NCI-H2227 (cell line): Measurements from ENCODE around the gene MEPCE.

Source experiments
- DNase-seq: peaks from one replicate; lab custom pipeline; 2025; ENCODE audit not compliant: unreplicated experiment; lab: John Stamatoyannopoulos, UW

The MEPCE gene

DNA sequence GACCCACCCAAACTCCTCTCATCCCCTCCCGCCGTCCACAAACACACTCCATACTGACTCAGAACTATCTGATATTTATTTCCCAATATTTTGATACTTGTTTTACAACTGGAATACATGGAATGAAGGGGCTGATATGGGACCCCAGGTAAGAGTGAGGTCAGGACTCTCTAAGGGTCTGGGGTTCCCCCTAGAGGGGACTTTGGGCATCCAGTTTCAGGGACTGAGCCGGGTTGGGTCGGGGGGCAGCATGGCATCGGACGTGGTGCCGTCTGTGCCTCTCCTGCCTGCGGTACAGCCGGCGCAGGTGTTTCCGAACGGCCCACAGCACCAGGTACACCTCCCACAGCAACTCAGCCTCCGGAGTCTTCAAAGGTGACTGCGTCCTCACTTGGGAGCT, 26.9 kb downstream of the MEPCE start:
- no peak for DNase-seq

DNA sequence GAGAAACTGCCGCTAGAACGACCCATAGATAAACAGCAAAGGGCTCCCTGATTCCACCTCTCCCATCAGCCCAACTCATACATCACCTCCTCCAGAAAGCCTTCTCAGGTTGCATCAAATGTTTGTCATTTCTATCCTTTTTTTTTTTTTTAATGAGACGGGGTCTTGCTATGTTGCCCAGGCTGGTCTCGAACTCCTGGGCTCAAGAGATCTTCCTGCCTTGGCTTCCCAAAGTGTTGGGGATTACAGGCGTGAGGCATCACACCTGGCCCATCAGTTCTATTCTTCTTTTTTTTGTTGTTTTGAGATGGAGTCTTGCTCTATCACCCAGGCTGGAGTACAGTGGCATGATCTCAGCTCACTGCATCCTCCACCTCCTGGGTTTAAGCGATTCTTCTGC, 27.4 kb downstream of the MEPCE start:
- no peak for DNase-seq

DNA sequence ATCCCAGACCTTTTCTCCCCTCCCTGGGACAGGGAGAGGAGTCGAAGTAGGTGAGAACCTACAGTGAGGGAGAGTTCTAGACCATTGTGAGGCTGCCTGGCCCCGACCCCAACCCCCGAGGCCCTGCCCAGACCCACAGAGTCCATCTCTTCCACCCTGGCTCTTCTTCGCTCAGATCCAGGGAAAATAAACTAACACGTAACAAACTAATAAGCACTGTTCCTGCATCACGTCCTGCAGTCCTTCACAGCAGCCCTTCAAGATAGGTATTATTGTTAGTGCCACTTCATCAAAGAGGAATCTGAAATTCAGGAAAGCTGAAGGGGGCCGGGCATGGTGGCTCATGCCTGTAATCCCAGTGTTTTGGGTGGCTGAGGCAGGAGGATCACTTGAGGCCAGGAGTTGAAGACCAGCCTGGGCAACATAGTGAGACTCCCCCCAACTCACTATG, 34.6 kb downstream of the MEPCE start, which contains the start of gene SPACDR:
TSS of gene SPACDR (minus strand) at position 51 of the 451 bp plus-strand sequence. CDS start 235 bp downstream, outside the sequence.
- no peak for DNase-seq

DNA sequence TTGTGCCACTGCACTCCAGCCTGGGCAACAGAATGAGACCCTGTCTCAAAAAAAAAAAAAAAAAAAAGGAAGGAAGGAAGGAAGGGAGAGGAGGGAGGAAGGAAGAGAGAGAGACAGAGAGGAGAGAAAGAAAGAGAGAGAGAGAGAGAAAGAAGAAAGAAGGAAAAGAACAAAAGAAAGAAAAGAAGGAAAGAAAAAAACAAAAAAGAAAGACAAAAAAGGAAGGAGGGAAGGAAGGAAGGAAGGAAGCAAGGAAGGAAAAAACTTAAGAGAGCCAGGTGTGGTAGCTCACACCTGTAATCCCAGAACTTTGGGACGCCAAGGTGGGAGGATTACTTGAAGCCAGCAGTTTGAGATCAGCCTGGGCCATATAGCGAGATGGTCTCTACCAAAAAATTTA, 35.2 kb downstream of the MEPCE start:
- DNase-seq = no peak

DNA sequence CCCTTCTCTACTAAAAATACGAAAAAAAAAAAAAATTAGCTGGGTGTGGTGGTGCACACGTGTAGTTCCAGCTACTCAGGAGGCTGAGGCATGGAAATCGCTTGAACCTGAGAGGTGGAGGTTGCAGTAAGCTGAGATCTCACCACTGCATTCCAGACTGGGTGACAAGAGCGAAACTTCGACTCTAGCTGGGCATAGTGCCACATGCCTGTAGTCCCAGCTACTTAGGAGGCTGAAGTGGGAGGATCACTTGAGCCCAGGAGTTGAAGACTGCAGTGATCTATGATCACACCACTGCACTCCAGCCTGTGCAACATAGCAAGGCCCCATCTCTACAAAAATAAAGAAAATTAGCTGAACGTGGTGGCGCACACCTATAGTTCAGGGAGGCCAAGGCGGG, 35.7 kb downstream of the MEPCE start:
- DNase-seq = no peak

DNA sequence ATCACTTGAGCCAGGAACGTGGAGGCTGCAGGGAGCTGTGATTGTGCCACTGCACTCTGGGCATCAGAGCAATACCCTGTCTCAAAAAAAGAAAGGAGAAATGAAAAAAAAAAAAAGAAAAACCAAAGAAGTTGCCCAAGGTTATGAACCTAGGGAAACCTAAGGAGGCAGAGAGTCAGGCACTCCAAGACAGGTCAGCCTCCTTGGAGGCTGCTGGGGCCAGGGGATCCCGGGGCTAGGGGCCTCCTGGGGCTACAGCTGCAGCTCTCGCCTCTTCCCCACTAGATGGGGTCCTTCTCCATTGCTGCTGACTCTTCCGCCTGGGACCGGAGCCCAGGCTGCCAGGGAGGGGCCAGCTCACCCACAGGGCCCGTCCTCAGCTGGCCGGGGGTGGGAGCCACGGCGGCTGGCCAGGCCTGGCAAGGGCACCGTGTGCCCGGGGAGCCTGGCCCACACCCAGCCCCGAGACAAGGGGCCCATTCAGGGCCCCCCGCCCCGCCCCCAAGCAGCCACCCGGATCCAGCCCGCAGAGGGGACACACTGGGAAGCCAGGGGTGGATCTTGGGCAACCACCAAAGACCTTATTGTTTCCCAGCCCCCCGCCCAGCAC, 36.2 kb downstream of the MEPCE start:
- DNase-seq = peak; percentile 81

DNA sequence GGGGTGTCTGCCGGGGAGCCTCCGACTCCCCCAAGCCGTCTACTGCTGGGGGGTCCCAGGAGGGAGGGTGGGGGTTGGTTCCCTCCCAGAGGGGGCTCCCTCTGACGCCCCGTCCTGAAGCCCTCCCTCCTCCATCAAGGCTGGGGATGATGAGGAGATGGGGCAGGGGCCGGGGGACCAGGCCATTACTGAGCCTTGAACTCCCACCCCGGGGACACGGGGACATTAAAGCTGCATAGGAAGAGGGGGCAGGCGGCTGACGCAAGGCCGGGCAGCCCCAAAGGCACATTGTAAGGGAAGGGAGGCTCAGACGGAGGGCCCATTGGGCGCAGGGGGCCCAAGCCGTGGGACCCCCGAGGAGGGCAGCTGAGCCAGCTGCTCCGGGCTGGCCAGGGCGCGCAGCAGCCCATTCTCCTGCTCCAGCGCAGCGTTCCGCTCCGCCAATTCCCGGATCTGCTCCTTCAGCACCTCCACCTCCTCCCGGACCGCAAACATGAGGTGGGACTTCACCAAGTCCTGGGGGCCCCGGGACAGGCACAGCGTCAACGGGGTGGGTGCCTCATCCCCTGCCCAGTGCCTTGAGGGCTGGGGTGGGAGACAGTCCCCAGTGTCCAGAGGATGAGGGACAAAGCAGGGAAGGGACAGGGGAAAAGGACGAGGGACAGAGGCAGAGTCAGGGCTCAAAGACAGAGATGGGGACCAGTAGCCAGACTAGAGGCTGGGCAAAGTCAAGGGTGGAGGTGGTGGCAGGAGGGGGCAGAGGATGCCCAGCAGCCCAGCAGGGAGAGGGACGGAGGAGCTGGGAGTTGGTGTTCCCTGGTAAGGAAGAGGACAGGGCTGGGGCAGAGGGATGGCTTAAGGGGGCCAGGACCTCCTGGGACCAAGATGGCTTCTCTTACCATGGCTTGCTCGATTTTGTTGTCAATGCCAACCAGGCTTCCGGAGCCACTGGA, 37.3 kb downstream of the MEPCE start:
- DNase-seq = no peak

DNA sequence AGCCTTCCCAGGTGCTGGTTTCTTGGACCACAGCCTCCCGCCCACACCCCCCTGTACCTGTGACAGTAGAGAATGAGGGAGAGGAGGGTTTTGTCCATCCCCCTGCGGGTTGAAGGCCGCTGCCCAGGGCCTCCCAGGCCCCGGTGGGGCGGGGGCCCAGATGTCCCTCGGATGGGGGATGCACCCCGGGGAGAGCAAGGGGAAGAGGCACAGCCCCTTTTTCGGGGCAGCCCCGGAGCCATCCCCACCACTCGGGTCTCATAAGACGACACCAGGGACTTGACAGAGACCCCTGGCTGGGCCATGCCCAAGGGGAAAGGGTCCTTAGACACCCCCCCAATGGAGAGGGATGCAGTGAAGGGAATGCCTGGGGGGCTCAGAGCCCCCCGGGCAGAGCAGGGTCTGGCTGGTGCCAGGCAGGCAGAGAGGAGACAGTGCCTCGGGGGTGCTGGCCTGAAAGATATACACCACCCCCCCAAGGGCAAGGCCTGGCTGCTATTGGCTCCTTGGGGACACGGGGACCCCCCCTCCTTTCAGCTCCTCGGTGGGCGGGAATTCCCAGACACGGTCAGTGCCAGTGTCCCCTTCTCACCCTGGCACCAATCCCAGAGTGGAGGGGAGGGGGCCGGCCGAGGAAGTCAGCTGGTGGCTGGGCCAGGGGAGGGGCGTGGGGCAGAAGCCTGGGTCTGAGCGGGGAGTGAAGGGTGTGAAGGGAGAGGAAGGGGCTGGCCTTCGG, 38.2 kb downstream of the MEPCE start:
- no peak for DNase-seq

DNA sequence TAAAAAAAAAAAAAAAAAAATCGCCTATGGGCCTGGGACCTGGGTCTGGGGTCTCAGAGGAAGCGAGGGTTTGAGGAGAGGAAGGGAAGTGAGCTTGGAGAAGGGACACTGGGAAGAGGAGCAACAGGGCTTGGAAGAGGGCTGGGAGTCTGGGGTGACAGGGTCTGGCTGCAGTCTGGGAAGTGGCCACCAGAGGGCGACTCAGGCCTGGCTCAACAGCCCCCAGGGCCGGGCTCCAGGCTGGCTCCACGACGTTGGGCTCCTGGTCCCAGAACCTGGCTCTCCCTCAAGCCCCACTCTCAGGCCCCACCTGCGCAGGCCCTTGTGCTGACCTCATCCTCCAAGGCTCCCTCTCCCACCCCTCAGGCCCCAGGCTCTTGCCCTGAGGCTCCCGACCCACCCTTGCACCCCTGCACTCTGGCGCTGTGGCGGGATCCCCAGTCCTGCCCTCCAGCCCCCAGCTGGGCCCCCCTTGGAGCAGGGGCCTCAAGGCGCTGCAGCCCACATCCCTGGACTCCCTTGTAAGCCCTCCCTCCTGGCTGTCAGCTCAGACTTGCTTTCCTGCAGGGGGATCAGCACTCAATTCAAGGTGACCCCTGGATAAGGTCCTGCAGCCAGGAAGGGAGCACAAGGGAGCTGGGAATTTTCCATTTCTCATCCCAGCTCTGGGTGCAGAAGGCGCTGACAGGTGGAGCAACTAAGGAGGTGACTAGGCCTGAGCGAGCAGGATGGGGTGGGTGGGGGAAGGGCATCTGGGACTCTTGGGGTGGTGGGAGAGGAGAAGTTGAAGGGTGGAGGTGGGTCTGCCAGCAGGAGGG, 39.8 kb downstream of the MEPCE start:
- DNase-seq = peak; percentile 86

DNA sequence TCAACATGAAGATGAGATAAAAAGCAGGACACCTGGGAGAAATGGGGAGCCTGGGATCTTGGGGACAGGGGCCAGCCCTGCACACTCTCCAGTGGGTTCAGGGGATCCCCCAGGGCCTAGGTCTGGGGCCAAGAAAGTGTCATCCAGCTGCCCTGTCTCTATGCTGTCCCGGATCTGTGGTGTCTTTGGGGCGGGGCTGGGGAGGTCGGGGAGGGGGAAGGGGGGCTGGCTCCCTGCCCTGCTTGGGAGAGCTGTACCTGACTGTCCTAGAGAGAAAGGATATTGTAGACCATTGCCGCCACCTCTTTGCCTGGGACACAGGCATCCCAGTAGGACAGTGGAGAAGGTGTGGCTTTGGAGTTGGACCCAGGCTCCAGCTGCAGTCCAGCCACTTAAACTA, 41.4 kb downstream of the MEPCE start:
- no peak for DNase-seq

DNA sequence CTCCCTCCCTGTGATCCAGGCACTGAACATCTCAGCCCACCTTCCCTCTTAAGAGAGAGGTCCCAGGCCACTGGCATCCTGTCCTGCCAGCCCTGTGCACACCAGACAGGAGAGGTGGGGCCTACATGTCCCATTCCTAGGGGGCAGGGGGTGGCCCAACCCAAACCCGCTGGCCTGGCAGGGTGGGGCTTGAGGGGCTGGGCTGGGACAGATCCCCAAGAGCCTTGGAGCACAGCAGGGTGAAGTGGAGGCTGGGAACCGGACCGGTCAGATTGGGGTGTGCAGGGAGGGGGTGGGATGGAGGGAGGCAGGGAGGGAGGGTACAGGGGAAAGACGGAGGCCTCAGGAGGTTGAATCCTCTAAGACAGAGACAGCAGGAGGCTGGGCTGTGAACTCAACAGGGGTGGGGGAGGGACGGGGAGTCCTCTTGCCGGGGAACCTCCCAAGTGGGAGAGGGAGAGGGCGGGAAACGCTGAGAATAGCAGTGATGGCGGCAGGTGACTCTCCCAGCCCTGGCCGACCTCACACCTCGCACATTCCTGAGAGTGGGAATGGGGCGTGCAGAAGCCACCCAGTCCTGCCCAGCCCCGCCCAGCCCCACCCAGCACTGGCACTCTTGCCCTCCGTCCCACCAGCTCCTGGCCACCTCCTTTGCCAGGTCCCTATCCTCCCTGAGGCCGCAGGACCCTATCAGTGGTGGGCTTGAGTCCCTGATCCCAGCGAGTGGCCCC, 42.7 kb downstream of the MEPCE start:
- no peak for DNase-seq

DNA sequence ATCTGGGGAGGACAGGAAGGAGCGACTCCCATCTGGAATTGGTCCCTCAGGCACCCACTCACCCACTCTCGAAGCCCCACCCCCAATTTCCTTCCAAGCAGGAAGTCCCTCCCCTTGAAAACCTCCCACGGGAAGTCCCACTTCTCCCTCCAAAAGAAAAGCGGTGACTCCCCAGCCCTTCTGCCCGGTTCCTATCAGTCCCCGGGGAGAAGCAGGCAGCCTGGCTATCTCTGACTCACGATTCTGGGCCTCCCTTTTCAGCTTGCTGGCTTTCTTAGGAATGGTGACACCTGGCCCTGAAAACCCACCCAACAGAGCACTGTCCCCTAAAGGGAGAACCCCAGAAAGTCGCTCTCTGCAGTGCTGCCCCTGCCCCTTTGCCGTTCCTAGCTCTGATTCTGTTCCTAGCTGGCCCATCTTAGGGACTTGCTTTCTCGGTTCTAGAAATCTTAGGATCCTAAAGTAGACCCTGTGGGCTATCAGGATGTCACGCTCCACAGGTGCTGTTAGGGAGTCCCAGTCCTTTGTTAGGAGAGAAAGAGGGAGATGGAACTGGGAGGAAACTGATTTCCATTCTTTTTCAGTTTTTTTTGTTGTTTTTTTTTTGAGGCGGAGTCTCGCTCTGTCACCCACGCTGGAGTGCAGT, 43.3 kb downstream of the MEPCE start:
- DNase-seq = no peak

DNA sequence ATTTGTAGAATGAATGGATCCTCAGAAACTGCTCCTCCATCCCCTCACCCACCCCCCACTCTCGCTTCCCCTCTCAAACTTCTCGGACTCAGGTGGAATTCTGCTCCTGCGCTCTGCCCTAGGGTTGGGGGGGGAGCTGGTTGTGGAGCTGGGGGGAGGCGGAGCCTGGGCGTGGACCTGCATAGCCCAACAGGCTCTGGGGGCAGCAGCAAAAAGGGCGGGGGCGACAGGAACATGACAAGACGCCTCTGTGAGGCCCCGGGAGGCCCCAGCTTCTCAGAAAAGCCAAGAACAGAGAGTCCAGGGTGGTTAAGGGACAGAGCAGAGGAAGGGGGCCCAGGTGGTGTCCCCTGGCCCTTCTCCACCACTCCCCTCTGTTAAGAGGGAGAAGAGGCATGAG, 45.9 kb downstream of the MEPCE start:
- DNase-seq = peak; percentile 66

DNA sequence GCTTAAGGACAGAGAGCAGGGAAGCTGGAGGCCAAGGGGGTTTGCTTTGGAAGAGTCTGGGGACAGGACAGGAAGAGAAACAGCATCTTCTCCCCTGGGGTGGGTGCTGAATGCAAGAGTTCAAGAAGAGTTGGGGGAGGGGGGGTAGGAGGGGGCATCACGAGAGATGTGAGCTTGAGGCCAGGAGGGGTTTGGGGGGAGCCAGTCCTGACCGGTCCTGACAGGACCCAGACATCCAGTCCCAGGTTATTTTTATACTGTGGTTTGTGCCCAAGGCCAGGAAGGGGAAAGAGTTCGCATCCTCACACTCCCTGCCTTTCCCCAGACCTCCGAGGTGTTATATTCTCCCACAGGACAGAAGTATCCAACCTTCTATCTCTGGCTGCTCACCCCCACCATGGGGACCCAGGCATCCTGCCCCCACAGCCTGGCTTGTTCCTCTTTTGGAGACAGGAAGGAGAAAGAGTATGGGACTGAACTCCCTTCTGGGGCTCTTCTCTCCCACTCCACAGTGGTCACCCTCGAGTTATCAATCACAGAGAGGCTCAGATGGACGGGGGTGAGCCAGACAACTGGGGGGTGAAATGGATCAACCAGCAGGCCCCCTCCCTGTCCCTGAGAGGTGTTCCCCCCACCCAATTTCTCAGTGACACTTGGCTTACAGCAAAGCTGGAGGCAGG, 46.6 kb downstream of the MEPCE start:
- DNase-seq = no peak

DNA sequence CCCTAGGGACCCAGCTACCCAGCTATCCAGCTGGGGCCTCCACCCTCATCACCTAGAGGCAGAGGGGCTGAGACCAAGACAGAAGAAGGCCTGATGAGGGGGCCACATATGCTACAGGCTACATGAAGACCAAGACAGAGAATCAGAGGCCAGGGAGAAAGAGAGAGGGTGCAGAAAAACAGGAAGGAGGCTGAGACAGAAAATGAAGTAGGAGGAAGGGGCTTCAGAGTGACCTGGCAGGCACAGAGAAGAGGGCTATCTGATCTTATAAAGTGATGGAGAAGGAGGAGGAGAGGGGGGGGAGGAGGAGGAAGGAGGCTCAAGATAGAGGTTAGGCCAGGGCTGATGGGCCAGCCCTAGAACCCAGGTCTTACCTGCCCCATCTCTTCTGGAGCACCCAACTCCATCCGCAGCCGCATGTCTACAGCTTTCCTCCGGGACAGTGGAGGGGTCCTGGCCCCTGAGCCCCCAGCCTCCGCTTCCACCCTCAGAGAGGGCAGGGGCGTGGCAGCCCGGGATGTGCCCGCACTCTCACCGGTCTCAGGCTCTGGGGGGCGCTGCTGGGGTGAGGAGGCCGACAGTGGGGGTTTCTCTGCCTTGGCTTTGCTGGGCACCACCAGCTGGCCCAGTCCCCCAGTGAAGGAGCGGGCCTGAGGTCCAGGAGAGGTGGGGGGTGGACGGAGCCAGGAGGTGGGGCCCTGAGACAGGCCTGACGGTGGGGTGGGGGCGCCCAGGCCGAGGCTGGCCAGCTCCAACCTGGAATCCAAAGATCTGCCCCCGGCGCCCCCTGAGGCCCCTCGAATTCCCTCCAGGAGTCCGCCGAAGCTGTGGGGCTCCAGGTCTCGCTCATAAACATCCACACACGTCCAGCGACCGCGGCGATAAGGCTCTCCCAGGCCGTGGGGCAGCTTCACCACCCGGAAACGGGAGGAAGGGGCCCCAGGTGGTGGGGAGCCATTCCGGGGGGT, 47.6 kb downstream of the MEPCE start:
- peak; percentile 31 for DNase-seq

DNA sequence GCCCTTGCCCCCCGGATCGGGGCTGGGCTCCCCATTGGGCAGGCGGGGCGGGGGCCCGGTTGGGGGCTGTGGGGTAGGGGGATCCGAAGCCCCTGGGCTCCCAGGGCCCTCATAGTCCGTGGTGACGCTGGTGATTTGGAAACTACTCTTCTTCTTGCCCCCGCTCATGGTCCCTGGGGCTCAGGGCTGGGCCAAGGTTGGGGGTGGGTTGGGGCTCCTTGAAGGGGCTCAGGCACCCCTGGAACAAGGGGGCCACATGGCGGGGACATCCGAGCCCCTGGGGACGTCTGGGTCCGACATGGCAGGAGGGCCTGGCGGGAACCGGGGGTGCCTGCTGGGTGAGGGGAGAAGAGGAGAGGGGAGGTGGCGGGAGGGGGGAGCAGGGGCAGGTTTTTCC, 48.2 kb downstream of the MEPCE start:
- no peak for DNase-seq

DNA sequence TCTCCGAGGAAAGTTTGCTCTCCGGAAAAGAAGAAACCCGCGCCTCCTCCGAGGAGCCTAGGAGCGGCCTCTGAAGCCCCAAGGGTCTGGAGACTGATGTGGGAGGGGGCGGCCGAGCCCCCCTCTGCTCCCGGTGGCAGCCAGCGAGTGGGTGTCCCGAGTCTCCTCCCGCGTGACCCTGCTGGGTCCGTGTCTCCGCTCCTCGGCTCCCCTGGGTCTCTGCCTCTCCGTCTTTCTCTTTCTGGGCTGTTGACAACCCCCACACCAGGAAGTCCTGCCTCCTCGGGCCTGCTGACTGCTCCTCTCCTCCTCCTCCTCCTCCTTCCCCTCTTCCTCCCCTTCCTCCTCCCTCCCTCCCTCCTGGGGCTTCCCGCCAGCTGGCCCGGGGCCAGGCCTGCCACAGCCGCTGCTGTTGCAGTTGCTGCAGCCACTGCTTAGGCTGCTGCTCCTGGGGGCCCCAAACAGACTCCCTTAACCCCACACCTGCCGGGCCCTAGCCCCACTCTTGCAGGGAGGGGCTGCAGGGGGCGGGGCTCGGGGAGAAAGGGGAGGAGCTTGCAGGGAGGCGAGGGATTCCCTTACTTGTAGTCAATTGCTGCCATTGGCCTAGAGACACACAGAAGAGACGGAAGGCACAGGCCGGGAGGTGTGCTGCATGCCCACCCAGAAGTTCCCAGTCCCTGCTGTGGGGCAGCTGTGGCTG, 49.5 kb downstream of the MEPCE start, which contains the start of gene TSC22D4:
TSS of gene TSC22D4 (minus strand) at position 257 of the 703 bp plus-strand sequence. CDS start 1,176 bp downstream, outside the sequence.
- DNase-seq = peak; percentile 91
